ENCODE data around the gene TMEM54.

DNA sequence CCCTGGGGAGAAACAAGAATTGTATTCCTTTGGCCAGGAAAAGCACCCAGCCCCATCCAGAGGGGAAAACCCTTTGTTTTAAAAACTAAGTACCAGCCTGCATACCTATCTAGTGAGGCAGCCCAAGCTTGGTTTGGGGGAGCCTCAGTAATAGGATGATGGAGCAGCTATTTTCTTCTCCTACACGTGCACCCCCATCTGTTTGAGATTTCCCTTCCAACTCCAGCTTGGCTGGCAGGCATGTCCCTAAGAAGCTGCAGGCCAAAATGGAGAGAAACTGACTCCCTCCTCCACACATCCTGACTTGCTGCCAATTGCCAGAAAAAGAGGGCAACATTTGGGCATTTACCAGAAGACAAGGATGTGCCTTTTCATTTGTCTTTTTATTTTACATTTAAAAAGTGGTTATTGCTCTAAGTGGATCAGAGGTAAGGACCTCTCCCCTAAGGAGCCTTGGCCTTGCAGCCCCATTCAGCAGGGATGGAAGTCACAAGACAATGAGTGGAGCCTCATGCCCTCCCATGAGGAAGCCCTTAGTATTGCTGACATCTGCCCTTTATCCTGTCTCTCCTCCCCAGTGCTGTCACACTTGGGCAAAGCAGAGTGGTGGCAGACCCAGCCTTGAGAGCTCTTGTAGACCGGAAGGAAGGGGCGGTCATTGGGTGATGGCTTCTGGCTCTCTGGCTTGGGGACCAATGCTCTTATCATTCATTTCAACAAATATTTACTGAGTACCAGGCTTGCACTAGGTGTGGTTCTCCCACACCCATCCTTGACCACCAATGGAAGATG is 39.1 kb downstream of the TMEM54 start:
- TF ChIP-seq, protein P1, sequence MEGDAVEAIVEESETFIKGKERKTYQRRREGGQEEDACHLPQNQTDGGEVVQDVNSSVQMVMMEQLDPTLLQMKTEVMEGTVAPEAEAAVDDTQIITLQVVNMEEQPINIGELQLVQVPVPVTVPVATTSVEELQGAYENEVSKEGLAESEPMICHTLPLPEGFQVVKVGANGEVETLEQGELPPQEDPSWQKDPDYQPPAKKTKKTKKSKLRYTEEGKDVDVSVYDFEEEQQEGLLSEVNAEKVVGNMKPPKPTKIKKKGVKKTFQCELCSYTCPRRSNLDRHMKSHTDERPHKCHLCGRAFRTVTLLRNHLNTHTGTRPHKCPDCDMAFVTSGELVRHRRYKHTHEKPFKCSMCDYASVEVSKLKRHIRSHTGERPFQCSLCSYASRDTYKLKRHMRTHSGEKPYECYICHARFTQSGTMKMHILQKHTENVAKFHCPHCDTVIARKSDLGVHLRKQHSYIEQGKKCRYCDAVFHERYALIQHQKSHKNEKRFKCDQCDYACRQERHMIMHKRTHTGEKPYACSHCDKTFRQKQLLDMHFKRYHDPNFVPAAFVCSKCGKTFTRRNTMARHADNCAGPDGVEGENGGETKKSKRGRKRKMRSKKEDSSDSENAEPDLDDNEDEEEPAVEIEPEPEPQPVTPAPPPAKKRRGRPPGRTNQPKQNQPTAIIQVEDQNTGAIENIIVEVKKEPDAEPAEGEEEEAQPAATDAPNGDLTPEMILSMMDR (conservative IDR thresholded peaks at IDR 0.05 in 1 of 2, IDR thresholded peaks at IDR 0.05 in 1 of 2; ENCODE audit: extremely low read depth in 1 of 2, insufficient read depth in 1 of 2, low read depth in 1 of 2, low read length in 2 of 2) = no peak
- TF ChIP-seq EZH2 (IDR thresholded peaks at IDR 0.05; ENCODE audit: borderline replicate concordance, low read length) = no peak

Measured in mammary epithelial cell (primary cell).